GM18508 (cell line): ENCODE measurements around the gene ATP2B3.

Source experiments
- ATAC-seq: cut with Tn5 transposase; IDR thresholded peaks from one replicate; pipeline ENCODE4 v1.9.1; 2021; ENCODE audit warnings: moderate number of reproducible peaks; ENCODE audit not compliant: insufficient read depth, unreplicated experiment

The ATP2B3 gene

GRCh38 chrX:153505361-153505760, 12.1 kb upstream of the ATP2B3 start:
- ATAC-seq: no peak

- ATAC-seq: peak; percentile 51
Observed at GRCh38 chrX:153507484-153508178, 9.8 kb upstream of the ATP2B3 start.

- ATAC-seq: no peak
Observed at GRCh38 chrX:153509592-153509991, 7.8 kb upstream of the ATP2B3 start.

- no peak for ATAC-seq
Observed at GRCh38 chrX:153510383-153510782, 7.1 kb upstream of the ATP2B3 start.

- ATAC-seq: no peak
Observed at GRCh38 chrX:153511784-153512500, 5.5 kb upstream of the ATP2B3 start.

- no peak for ATAC-seq
Observed at GRCh38 chrX:153512501-153512893, 4.9 kb upstream of the ATP2B3 start.

GRCh38 chrX:153513265-153513664, 4.2 kb upstream of the ATP2B3 start:
- no peak for ATAC-seq

- no peak for ATAC-seq
Observed at GRCh38 chrX:153514259-153514658, 3.2 kb upstream of the ATP2B3 start.

GRCh38 chrX:153515435-153515834, 2.0 kb upstream of the ATP2B3 start:
- ATAC-seq: no peak

- ATAC-seq: no peak
Observed at GRCh38 chrX:153516073-153516472, 1.4 kb upstream of the ATP2B3 start.

- ATAC-seq: no peak
Observed at GRCh38 chrX:153517946-153518834, 748 bp downstream of the ATP2B3 start.

GRCh38 chrX:153519569-153520286, 2.3 kb downstream of the ATP2B3 start:
- ATAC-seq: no peak

- no peak for ATAC-seq
Observed at GRCh38 chrX:153520287-153520917, 3.0 kb downstream of the ATP2B3 start.

GRCh38 chrX:153521034-153521433, 3.6 kb downstream of the ATP2B3 start:
- no peak for ATAC-seq

GRCh38 chrX:153522259-153522658, 4.8 kb downstream of the ATP2B3 start:
- ATAC-seq: no peak

- ATAC-seq: no peak
Observed at GRCh38 chrX:153523269-153523668, 5.8 kb downstream of the ATP2B3 start.

- ATAC-seq: no peak
Observed at GRCh38 chrX:153524234-153524633, 6.8 kb downstream of the ATP2B3 start.

GRCh38 chrX:153525451-153525850, 8.0 kb downstream of the ATP2B3 start:
- no peak for ATAC-seq

- ATAC-seq: no peak
Observed at GRCh38 chrX:153526042-153526441, 8.6 kb downstream of the ATP2B3 start.

- ATAC-seq: no peak
Observed at GRCh38 chrX:153526801-153527200, 9.4 kb downstream of the ATP2B3 start.
